OCI-LY7 (cell line): ENCODE data around the gene RHOB. TPM values are rescaled to one million over a fixed set of nuclear protein-coding genes. Genes with fewer than 3 reads are reported as not detected.

Experiments
- BruUV-seq: library from RNA; stranded (reverse); fragments of 400-500 nt; replicated peaks from 2 replicates; lab custom pipeline; 2021; lab: Mats Ljungman, UMichigan
- CTCF ChIA-PET: fragments of 300-600 bp; sonication (Branson Sonifier 250); formaldehyde crosslinking; loops from one replicate; lab custom pipeline; 2022; ENCODE audit warnings: antibody characterized with exemption; ENCODE audit not compliant: unreplicated experiment; lab: Charles Lee
- POLR2A ChIA-PET: fragments of 300-600 bp; sonication (Branson Sonifier 250); formaldehyde crosslinking; loops from one replicate; lab custom pipeline; 2022; ENCODE audit warnings: antibody characterized with exemption; lab: Charles Lee
- DNase-seq: peaks from one replicate; pipeline ENCODE4 v3.0.0-alpha.2; 2015; ENCODE audit warnings: low spot score
- H2AFZ ChIP-seq: fragments of 200-600 bp; sonication (generic), shearing (Covaris generic); 2 replicates; pipeline ENCODE4 v1.6.1; 2014; ENCODE audit warnings: mild to moderate bottlenecking, antibody characterized with exemption, low read length, moderate library complexity
- H3K27ac ChIP-seq: fragments of 200-600 bp; sonication (generic); 2 replicates; pipeline ENCODE4 v1.5.1; 2014; ENCODE audit warnings: mixed run types, low read depth, mild to moderate bottlenecking, moderate library complexity, low read length, inconsistent platforms; ENCODE audit not compliant: poor library complexity, severe bottlenecking
- H3K36me3 ChIP-seq: fragments of 200-600 bp; sonication (generic); 2 replicates; pipeline ENCODE4 v1.6.1; 2014; ENCODE audit warnings: mild to moderate bottlenecking, antibody characterized with exemption, low read length, moderate library complexity, mixed read lengths; ENCODE audit not compliant: insufficient read depth
- H3K4me1 ChIP-seq: fragments of 200-600 bp; sonication (generic); 2 replicates; pipeline ENCODE4 v1.5.1; 2014; ENCODE audit warnings: mild to moderate bottlenecking, low read length; ENCODE audit not compliant: insufficient read depth, poor library complexity, severe bottlenecking
- H3K4me2 ChIP-seq: fragments of 200-600 bp; sonication (generic); 2 replicates; pipeline ENCODE4 v1.6.1; 2014; ENCODE audit warnings: mild to moderate bottlenecking, low read length
- H3K4me3 ChIP-seq: fragments of 200-600 bp; sonication (generic); 2 replicates; pipeline ENCODE4 v1.5.1; 2014; ENCODE audit warnings: mild to moderate bottlenecking, low read depth, low read length; ENCODE audit not compliant: poor library complexity, severe bottlenecking
- H3K79me2 ChIP-seq: fragments of 200-600 bp; sonication (generic); 2 replicates; pipeline ENCODE4 v1.6.1; 2016; ENCODE audit warnings: low read depth, mild to moderate bottlenecking, low read length, moderate library complexity, mixed read lengths; ENCODE audit not compliant: insufficient read depth
- H3K9me2 ChIP-seq: fragments of 200-600 bp; sonication (generic); 2 replicates; pipeline ENCODE4 v1.6.1; 2016; ENCODE audit warnings: mild to moderate bottlenecking, low read length, mixed read lengths; ENCODE audit not compliant: insufficient read depth
- H3K9me3 ChIP-seq: fragments of 200-600 bp; sonication (generic); 2 replicates; pipeline ENCODE4 v1.6.1; 2014; ENCODE audit warnings: mild to moderate bottlenecking, mixed run types, low read length, mixed read lengths
- H4K20me1 ChIP-seq: fragments of 200-600 bp; sonication (generic); 2 replicates; pipeline ENCODE4 v1.6.1; 2014; ENCODE audit warnings: mild to moderate bottlenecking, antibody characterized with exemption, low read length, moderate library complexity, mixed read lengths; ENCODE audit not compliant: insufficient read depth
- CTCF ChIP-seq: fragments of 200-600 bp; sonication (generic); conservative IDR thresholded peaks from 2 replicates; pipeline ENCODE4 v1.5.1; 2014; ENCODE audit warnings: mild to moderate bottlenecking, antibody characterized with exemption, low read length, moderate library complexity, mixed read lengths
- EZH2phosphoT487 ChIP-seq: fragments of 200-600 bp; sonication (generic); IDR thresholded peaks from 2 replicates; pipeline ENCODE4 v1.6.1; 2018; ENCODE audit warnings: low read depth, borderline replicate concordance, mild to moderate bottlenecking, mixed run types, antibody characterized with exemption, low read length, moderate library complexity, mixed read lengths
- intact Hi-C: fragments of 100-400 bp; cut with micrococcal nuclease; formaldehyde crosslinking; loops from one replicate; pipeline ENCODE4 v1.10.0; 2022; ENCODE audit not compliant: unreplicated experiment
- total RNA-seq, 2 experiments: library from RNA; depleted of rRNA in 1 of 2; stranded (reverse); fragments of >200 nt in 1 of 2; shearing (Covaris generic) in 1 of 2; gene quantifications; 2 replicates each; pipeline ENCODE4 v1.2.3, GENCODE V29; 2014 to 2022

Gene RHOB
- total RNA-seq, 2 experiments from 2014 or later: 0.36 TPM; not detected in 1

GRCh38 chr2:20444101-20444992 lies 2.5 kb upstream of the RHOB start:
- TF ChIP-seq CTCF (no peak), EZH2phosphoT487 (no peak)
- Histone ChIP-seq H3K36me3 (no peaks in the 10 kb centered on the region), H3K4me3 (no peak overlapping the region), H3K9me2 (no peaks in the 10 kb centered on the region), H3K4me2 (no peak overlapping the region), H3K27ac (no peak overlapping the region), H4K20me1 (no peaks in the 10 kb centered on the region), H2AFZ (no peak overlapping the region), H3K4me1 (peaks cover 3% of the 10 kb centered on the region), H3K9me3 (no peaks in the 10 kb centered on the region), H3K79me2 (no peaks in the 10 kb centered on the region)
- no TSS peak for BruUV-seq
- ChIA-PET CTCF (interaction anchor here (0.8 kb wide), 1 partner anchor 169 kb away, joined by 4 read pairs; no protein-coding TSS in a partner anchor), POLR2A (interaction anchor here (0.6 to 1.2 kb wide), 6 partner anchors 10 to 490 kb away, joined by 3 to 6 read pairs (median 4); no protein-coding TSS in a partner anchor)
- intact Hi-C loops: no loop called here
- no peak for DNase-seq

DNA sequence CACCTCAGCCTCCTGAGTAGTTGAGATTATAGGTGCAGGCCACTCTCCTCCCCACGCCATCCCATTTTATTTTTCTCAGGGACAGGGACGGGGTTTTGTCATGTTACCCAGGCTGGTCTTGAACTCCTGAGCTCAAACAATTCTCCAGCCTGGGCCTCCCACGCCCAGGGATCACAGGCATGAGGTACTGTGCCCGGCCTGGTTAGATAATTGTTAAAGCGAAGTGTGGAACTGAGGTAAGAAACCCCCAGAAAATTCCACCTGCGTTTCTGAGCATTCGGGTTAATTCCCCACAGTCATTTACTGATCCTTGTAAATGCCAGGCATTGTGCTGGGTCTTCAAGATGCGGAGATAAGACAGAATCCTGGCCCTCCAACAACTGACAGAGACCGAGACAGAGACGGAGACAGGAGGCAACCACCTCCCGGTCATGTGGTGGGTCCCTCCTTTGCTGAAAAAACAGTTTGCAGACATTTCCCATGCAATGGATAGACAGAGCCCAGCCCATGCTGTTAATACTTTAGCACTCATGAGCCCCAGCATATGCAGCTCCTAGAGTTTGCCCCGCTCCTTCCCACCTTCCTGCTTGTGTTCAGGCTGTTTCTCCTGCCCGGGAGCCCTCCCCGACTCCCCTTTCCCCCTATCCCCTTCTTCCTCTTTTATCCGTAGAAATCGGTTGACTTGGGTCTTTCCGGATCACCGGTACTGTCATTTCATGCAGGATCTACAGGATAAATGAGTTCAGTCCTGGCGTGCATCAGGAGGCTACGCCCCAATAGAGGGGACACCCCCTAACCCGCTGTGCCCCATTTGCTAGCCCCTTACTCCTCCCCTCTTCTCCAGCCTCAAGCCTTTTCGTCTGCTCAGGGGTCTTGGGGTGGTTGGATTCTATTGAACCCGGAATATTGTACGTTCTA lies 1.6 kb upstream of the RHOB start:
- Histone ChIP-seq H3K27ac (no peak overlapping the region), H3K9me2 (no peaks in the 10 kb centered on the region), H3K36me3 (no peaks in the 10 kb centered on the region), H3K4me3 (no peak overlapping the region), H2AFZ (no peak overlapping the region), H3K79me2 (no peaks in the 10 kb centered on the region), H3K4me1 (peaks cover 3% of the 10 kb centered on the region), H4K20me1 (no peaks in the 10 kb centered on the region), H3K4me2 (no peak overlapping the region), H3K9me3 (no peaks in the 10 kb centered on the region)
- POLR2A ChIA-PET: interaction anchor here (1.2 kb wide), 1 partner anchor 198 kb away, joined by 6 read pairs; no protein-coding TSS in a partner anchor
- no TSS peak for BruUV-seq
- intact Hi-C loops: no loop called here
- TF ChIP-seq EZH2phosphoT487 (no peak), CTCF (no peak)
- CTCF ChIA-PET: no interaction called here
- no peak for DNase-seq
